HCT116 (cell line): ENCODE results near the gene IFT52. TPM values are rescaled to one million over a fixed set of nuclear protein-coding genes. Genes with fewer than 3 reads are reported as not detected.

Source experiments
- ATAC-seq: fragments of 200-7000 bp; cut with Tn5 transposase; 2 replicates; pipeline ENCODE4 v1.9.1; 2020; ENCODE audit warnings: mild to moderate bottlenecking, moderate library complexity
- BruUV-seq: library from RNA; stranded (reverse); fragments of 400-500 nt; replicated peaks from 2 replicates; lab custom pipeline; 2021; lab: Mats Ljungman, UMichigan
- CTCF ChIA-PET: fragments of 300-600 bp; sonication (Branson Sonifier 250); formaldehyde crosslinking; loops from one replicate; lab custom pipeline; 2021; ENCODE audit warnings: antibody characterized with exemption; lab: Charles Lee
- POLR2A ChIA-PET: fragments of 300-600, 350-600 bp; sonication (Branson Sonifier 250); formaldehyde crosslinking; loops from one replicate; lab custom pipeline; 2021; ENCODE audit warnings: antibody characterized with exemption; lab: Charles Lee
- RAD21 ChIA-PET, 2 experiments: fragments of 300-600 bp; sonication (Branson Sonifier 250); formaldehyde crosslinking; loops; one replicate each; lab custom pipeline; 2023; ENCODE audit warnings: low total read pairs in 2 of 2; ENCODE audit not compliant: uncharacterized antibody in 2 of 2, unreplicated experiment in 2 of 2, low non-redundant PET in 1 of 2; lab: Charles Lee
- DNase-seq: peaks from one replicate; pipeline ENCODE4 v3.0.0-alpha.2; 2010; ENCODE audit warnings: low read depth, low spot score
- H2AFZ ChIP-seq: fragments of 200-600 bp; shearing (Covaris generic), sonication (generic); 2 replicates; pipeline ENCODE4 v1.6.1; 2017; ENCODE audit warnings: low read depth, mixed run types, mixed read lengths, antibody characterized with exemption, low read length; ENCODE audit not compliant: poor library complexity, severe bottlenecking
- H3K27ac ChIP-seq: 2 replicates; pipeline ENCODE4 v1.5.1; 2012; ENCODE audit warnings: low read depth, low read length
- H3K27me3 ChIP-seq: fragments of 200-600 bp; sonication (generic); 2 replicates; pipeline ENCODE4 v1.6.1; 2016; ENCODE audit warnings: mixed run types, low read length, mixed read lengths; ENCODE audit not compliant: insufficient read depth
- H3K36me3 ChIP-seq, 2 experiments: fragments of 200-500 bp in 1 of 2; fragments of 200-600 bp in 1 of 2; sonication (Bioruptor generic) in 1 of 2; sonication (generic) in 1 of 2; 2 replicates each; pipeline versions ENCODE4 v1.5.1 to v1.6.1; 2014 to 2016; ENCODE audit warnings: low read length in 2 of 2, inconsistent platforms in 1 of 2, mixed read lengths in 1 of 2, mixed run types in 1 of 2; ENCODE audit not compliant: insufficient read depth in 2 of 2, control insufficient read depth in 1 of 2
- H3K4me1 ChIP-seq, 2 experiments: fragments of 200-600 bp in 1 of 2; sonication (generic) in 1 of 2; 2 replicates each; pipeline versions ENCODE4 v1.5.1 to v1.6.1; 2012 to 2017; ENCODE audit warnings: low read length in 2 of 2, inconsistent platforms in 1 of 2, mild to moderate bottlenecking in 1 of 2, mixed read lengths in 1 of 2, mixed run types in 1 of 2, moderate library complexity in 1 of 2; ENCODE audit not compliant: insufficient read depth in 2 of 2, control insufficient read depth in 1 of 2
- H3K4me2 ChIP-seq: fragments of 200-600 bp; sonication (generic); 2 replicates; pipeline ENCODE4 v1.6.1; 2017; ENCODE audit warnings: mixed run types, low read length, mixed read lengths
- H3K4me3 ChIP-seq, 2 experiments: fragments of 200-600 bp in 1 of 2; sonication (generic) in 1 of 2; replicated peaks in 1 of 2; 2 replicates each; pipeline ENCODE4 v1.5.1; 2011 to 2016; ENCODE audit warnings: low read length in 2 of 2, control low read depth in 1 of 2, low read depth in 1 of 2, mild to moderate bottlenecking in 1 of 2, mixed read lengths in 1 of 2, mixed run types in 1 of 2
- H3K79me2 ChIP-seq: fragments of 200-600 bp; sonication (generic); 2 replicates; pipeline ENCODE4 v1.6.1; 2017; ENCODE audit warnings: mild to moderate bottlenecking, mixed run types, low read length, moderate library complexity, mixed read lengths; ENCODE audit not compliant: insufficient read depth
- H3K9ac ChIP-seq: fragments of 200-600 bp; sonication (generic); 2 replicates; pipeline ENCODE4 v1.6.1; 2016; ENCODE audit warnings: low read length, mixed read lengths
- H3K9me2 ChIP-seq: fragments of 200-600 bp; sonication (generic), shearing (Covaris generic); 2 replicates; pipeline ENCODE4 v1.6.1; 2017; ENCODE audit warnings: mixed run types, mild to moderate bottlenecking, moderate library complexity; ENCODE audit not compliant: insufficient read depth
- H3K9me3 ChIP-seq, 2 experiments: fragments of 200-500 bp in 1 of 2; fragments of 200-600 bp in 1 of 2; sonication (Bioruptor generic) in 1 of 2; sonication (generic) in 1 of 2; 2 replicates each; pipeline ENCODE4 v1.6.1; 2014 to 2017; ENCODE audit warnings: low read length in 2 of 2, mixed read lengths in 2 of 2, inconsistent platforms in 1 of 2, low read depth in 1 of 2, mild to moderate bottlenecking in 1 of 2, mixed run types in 1 of 2, moderate library complexity in 1 of 2; ENCODE audit not compliant: control insufficient read depth in 1 of 2, insufficient read depth in 1 of 2
- H4K20me1 ChIP-seq: fragments of 200-600 bp; sonication (generic), shearing (Covaris generic); 2 replicates; pipeline ENCODE4 v1.6.1; 2017; ENCODE audit warnings: mixed run types, mild to moderate bottlenecking, moderate library complexity; ENCODE audit not compliant: insufficient read depth
- EGR1 ChIP-seq: IDR thresholded peaks from 2 replicates; pipeline ENCODE4 v1.6.1; 2012; ENCODE audit warnings: low read depth
- RAD21 ChIP-seq: IDR thresholded peaks from 2 replicates; pipeline ENCODE4 v1.6.1; 2012; ENCODE audit warnings: low read depth, mild to moderate bottlenecking
- SRF ChIP-seq: IDR thresholded peaks from 2 replicates; pipeline ENCODE4 v1.6.1; 2012; ENCODE audit warnings: low read depth
- TCF7L2 ChIP-seq: IDR thresholded peaks from 2 replicates; pipeline ENCODE4 v1.7.0; 2011; ENCODE audit warnings: borderline replicate concordance, inconsistent platforms; ENCODE audit not compliant: insufficient read depth, insufficient read length; ENCODE audit errors: extremely low read depth
- ZNF274 ChIP-seq: fragments of 200-500 bp; sonication (Bioruptor generic); IDR thresholded peaks from 2 replicates; pipeline ENCODE4 v1.6.1; 2014; ENCODE audit warnings: mild to moderate bottlenecking, low read depth, low read length, inconsistent platforms
- intact Hi-C: fragments of 100-400 bp; cut with micrococcal nuclease; formaldehyde crosslinking; loops from 2 replicates; pipeline ENCODE4 v1.10.0; 2022
- total RNA-seq: library from RNA; stranded (reverse); gene quantifications from one replicate; pipeline ENCODE4 v1.2.1, GENCODE V29; 2021; ENCODE audit not compliant: unreplicated experiment
- TF ChIP-seq, protein P1 (sequence below): IDR thresholded peaks from 2 replicates; pipeline ENCODE4 v1.6.1; 2011; ENCODE audit warnings: mild to moderate bottlenecking, low read length, moderate library complexity; ENCODE audit not compliant: insufficient replicate concordance; ENCODE audit errors: extremely low read depth
- TF ChIP-seq, protein P2 (sequence below): IDR thresholded peaks from 2 replicates; pipeline ENCODE4 v1.6.1; 2012

Gene IFT52
- total RNA-seq, 1 experiment from 2014 or later: 29.0 TPM

DNA sequence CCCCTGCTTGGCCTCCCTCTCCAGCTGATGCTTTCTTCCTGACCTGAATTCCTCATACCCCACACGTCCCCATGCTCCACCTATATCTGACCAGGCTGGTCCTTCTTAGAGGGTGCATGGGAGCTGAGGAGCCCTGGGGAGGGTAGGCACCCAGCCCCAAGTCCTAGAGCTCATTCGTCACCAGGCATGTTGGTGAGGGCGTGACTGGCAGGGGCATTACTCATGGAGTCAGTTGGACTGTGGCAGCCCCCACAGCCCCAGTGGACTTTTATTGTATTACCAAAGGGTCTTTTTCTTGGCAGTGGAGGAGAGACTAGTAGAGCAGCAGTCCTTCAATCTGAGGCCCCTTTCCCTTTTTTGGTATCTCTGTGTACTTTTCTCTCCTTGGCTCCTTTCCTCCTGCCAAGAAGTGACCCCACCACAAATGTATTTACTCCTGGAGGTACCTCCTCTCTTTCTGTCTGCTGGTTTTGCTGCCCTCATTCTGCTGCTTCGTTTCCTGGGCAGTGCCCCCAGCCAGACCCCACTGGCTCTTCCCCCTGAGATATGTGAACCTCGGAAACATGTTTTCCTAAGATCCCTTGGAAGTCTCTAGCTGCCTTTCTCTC is 42.4 kb upstream of the IFT52 start:
- Histone ChIP-seq H3K4me3 (no peak overlapping the region), H3K36me3 (no peaks in the 10 kb centered on the region; a peak in 2 of 4 replicates), H3K9me3 (peaks cover 0 to 3% of the 10 kb centered on the region in 2 experiments; a peak in 1 of 4 replicates), H3K9me2 (no peaks in the 10 kb centered on the region), H3K4me1 (no peaks in the 10 kb centered on the region), H3K27ac (no peak overlapping the region), H3K27me3 (no peaks in the 10 kb centered on the region), H3K9ac (no peak overlapping the region), H3K4me2 (no peak overlapping the region), H4K20me1 (no peaks in the 10 kb centered on the region), H2AFZ (no peak overlapping the region), H3K79me2 (no peaks in the 10 kb centered on the region)
- ChIA-PET RAD21 (interaction anchor here in 1 of 2 experiments (0.6 kb wide), 1 partner anchor 97 kb away, joined by 9 read pairs; no protein-coding TSS in a partner anchor), POLR2A (no interaction called here), CTCF (no interaction called here)
- intact Hi-C loops: no loop called here
- TF ChIP-seq SRF (no peak), ZNF274 (no peak), EGR1 (no peak), RAD21 (no peak), TCF7L2 (no peak)
- TF ChIP-seq, protein P1, sequence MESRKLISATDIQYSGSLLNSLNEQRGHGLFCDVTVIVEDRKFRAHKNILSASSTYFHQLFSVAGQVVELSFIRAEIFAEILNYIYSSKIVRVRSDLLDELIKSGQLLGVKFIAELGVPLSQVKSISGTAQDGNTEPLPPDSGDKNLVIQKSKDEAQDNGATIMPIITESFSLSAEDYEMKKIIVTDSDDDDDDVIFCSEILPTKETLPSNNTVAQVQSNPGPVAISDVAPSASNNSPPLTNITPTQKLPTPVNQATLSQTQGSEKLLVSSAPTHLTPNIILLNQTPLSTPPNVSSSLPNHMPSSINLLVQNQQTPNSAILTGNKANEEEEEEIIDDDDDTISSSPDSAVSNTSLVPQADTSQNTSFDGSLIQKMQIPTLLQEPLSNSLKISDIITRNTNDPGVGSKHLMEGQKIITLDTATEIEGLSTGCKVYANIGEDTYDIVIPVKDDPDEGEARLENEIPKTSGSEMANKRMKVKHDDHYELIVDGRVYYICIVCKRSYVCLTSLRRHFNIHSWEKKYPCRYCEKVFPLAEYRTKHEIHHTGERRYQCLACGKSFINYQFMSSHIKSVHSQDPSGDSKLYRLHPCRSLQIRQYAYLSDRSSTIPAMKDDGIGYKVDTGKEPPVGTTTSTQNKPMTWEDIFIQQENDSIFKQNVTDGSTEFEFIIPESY: no peak
- TF ChIP-seq, protein P2, sequence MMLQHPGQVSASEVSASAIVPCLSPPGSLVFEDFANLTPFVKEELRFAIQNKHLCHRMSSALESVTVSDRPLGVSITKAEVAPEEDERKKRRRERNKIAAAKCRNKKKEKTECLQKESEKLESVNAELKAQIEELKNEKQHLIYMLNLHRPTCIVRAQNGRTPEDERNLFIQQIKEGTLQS: no peak
- ATAC-seq: no peak
- BruUV-seq: no TSS peak
- DNase-seq: no peak
